HepG2 (cell line): ENCODE results near the gene DCAF4L1. TPM values are rescaled to one million over a fixed set of nuclear protein-coding genes. Genes with fewer than 3 reads are reported as not detected.
A peak's percentile ranks its signal among the peaks of the same experiment; 100 is the strongest.

Experiments used
- ATAC-seq: fragments of 200-7000 bp; cut with Tn5 transposase; 3 replicates; pipeline ENCODE4 v1.9.1; 2020; ENCODE audit warnings: mild to moderate bottlenecking, moderate library complexity
- BruUV-seq: library from RNA; stranded (reverse); fragments of 400-500 nt; replicated peaks from 2 replicates; lab custom pipeline; 2021; lab: Mats Ljungman, UMichigan
- CTCF ChIA-PET: fragments of 300-600 bp; formaldehyde crosslinking; extraction: SDS; loops from one replicate; lab custom pipeline; 2021; ENCODE audit warnings: low total read pairs, inconsistent platforms, low intra/inter-chr PET ratio; lab: Yijun Ruan, JAX
- POLR2A ChIA-PET: fragments of 350-600 bp; sonication (Branson Sonifier 250); formaldehyde crosslinking; loops from one replicate; lab custom pipeline; 2020; ENCODE audit warnings: antibody characterized with exemption, inconsistent platforms; lab: Yijun Ruan, JAX
- DNase-seq: peaks from one replicate; pipeline ENCODE4 v3.0.0-alpha.2; 2015; ENCODE audit warnings: low spot score
- FAIRE-seq: peaks from 3 replicates; lab custom pipeline; 2011; peaks lifted over from hg19 to GRCh38; lab: Jason Lieb, UNC
- H2AFZ ChIP-seq: one replicate; pipeline ENCODE4 v1.6.1; 2011; ENCODE audit warnings: low read length, inconsistent platforms
- H3K27ac ChIP-seq: fragments of 300-600 bp; 3 replicates; pipeline ENCODE4 v1.8.0; 2011; ENCODE audit warnings: mixed run types, mild to moderate bottlenecking, mixed read lengths, low read length, inconsistent platforms; ENCODE audit not compliant: insufficient read depth; ENCODE audit errors: extremely low read length
- H3K27me3 ChIP-seq, 2 experiments: fragments of 200-600 bp in 1 of 2; 2 replicates in 1 of 2; 3 replicates in 1 of 2; pipeline versions ENCODE4 v1.6.0 to v1.8.0; 2011; ENCODE audit warnings: low read length in 2 of 2, mild to moderate bottlenecking in 2 of 2, moderate library complexity in 2 of 2, inconsistent platforms in 1 of 2; ENCODE audit not compliant: insufficient read depth in 2 of 2, control insufficient read depth in 1 of 2
- H3K36me3 ChIP-seq, 2 experiments: fragments of 200-600 bp in 1 of 2; replicated peaks in 1 of 2; 2 replicates in 1 of 2; 3 replicates in 1 of 2; pipeline versions ENCODE4 v1.5.1 to v1.8.0; 2011; ENCODE audit warnings: low read length in 2 of 2, inconsistent platforms in 1 of 2; ENCODE audit not compliant: insufficient read depth in 2 of 2, control insufficient read depth in 1 of 2
- H3K4me1 ChIP-seq: 2 replicates; pipeline ENCODE4 v1.5.1; 2012; ENCODE audit warnings: low read length, inconsistent platforms; ENCODE audit not compliant: insufficient read depth
- H3K4me2 ChIP-seq: 2 replicates; pipeline ENCODE4 v1.6.0; 2011; ENCODE audit warnings: low read depth, low read length, inconsistent platforms
- H3K4me3 ChIP-seq, 3 experiments: fragments of 200-600 bp in 1 of 3; sonication (generic), shearing (Covaris generic) in 1 of 3; replicated peaks in 1 of 3; 2 replicates each; pipeline ENCODE4 v1.5.1; 2011 to 2016; ENCODE audit warnings: low read length in 3 of 3, inconsistent platforms in 2 of 3, low read depth in 2 of 3, mild to moderate bottlenecking in 2 of 3, control low read depth in 1 of 3, mixed read lengths in 1 of 3; ENCODE audit not compliant: insufficient read depth in 1 of 3
- H3K79me2 ChIP-seq: one replicate; pipeline ENCODE4 v1.6.1; 2011; ENCODE audit warnings: low read length, inconsistent platforms; ENCODE audit not compliant: insufficient read depth
- H3K9ac ChIP-seq: 2 replicates; pipeline ENCODE4 v1.6.0; 2011; ENCODE audit warnings: mild to moderate bottlenecking, low read depth, low read length, inconsistent platforms; ENCODE audit not compliant: insufficient read depth
- H3K9me3 ChIP-seq: 2 replicates; pipeline ENCODE4 v1.5.1; 2012; ENCODE audit warnings: mild to moderate bottlenecking, low read length
- H4K20me1 ChIP-seq: 2 replicates; pipeline ENCODE4 v1.6.0; 2011; ENCODE audit warnings: inconsistent platforms, mild to moderate bottlenecking, low read length, moderate library complexity; ENCODE audit not compliant: insufficient read depth
- ATF4 ChIP-seq, 2 experiments: fragments of 450-650 bp in 1 of 2; sonication (generic) in 1 of 2; formaldehyde crosslinking; IDR thresholded peaks; 2 replicates each; pipeline versions ENCODE4 v1.5.0 to v1.8.0; 2020 to 2022; ENCODE audit warnings: mild to moderate bottlenecking in 1 of 2, missing genetic modification reagents in 1 of 2
- CBX5 ChIP-seq: sonication (generic); formaldehyde crosslinking; IDR thresholded peaks from 2 replicates; pipeline ENCODE4 v1.4.0; 2020; ENCODE audit warnings: missing genetic modification reagents, borderline replicate concordance
- HOXA7 ChIP-seq: sonication (generic); formaldehyde crosslinking; IDR thresholded peaks from 2 replicates; pipeline ENCODE4 v1.8.1; 2022; ENCODE audit warnings: mild to moderate bottlenecking, missing genetic modification reagents, moderate library complexity
- HOXD1 ChIP-seq: sonication (generic); formaldehyde crosslinking; IDR thresholded peaks from 2 replicates; pipeline ENCODE4 v1.5.0; 2020; ENCODE audit warnings: missing genetic modification reagents
- MXD4 ChIP-seq: IDR thresholded peaks from 2 replicates; pipeline ENCODE4 v1.6.1; 2016; ENCODE audit warnings: mild to moderate bottlenecking, missing biosample characterization, missing genetic modification reagents
- PBX2 ChIP-seq: IDR thresholded peaks from 2 replicates; pipeline ENCODE4 v1.6.1; 2016; ENCODE audit warnings: control low read depth
- RFX3 ChIP-seq: IDR thresholded peaks from 2 replicates; pipeline ENCODE4 v1.6.1; 2016; ENCODE audit warnings: missing biosample characterization, missing genetic modification reagents
- TBX3 ChIP-seq: fragments of 450-650 bp; IDR thresholded peaks from 2 replicates; pipeline ENCODE4 v1.6.1; 2017; ENCODE audit warnings: antibody characterized with exemption, mild to moderate bottlenecking, inconsistent platforms, borderline replicate concordance
- ZBTB26 ChIP-seq: IDR thresholded peaks from 2 replicates; pipeline ENCODE4 v1.6.1; 2016; ENCODE audit warnings: missing compliant biosample characterization, missing genetic modification reagents, borderline replicate concordance
- ZEB1 ChIP-seq: IDR thresholded peaks from 2 replicates; pipeline ENCODE4 v1.6.1; 2012; ENCODE audit warnings: mild to moderate bottlenecking, low read depth, inconsistent platforms; ENCODE audit not compliant: insufficient replicate concordance
- ZNF224 ChIP-seq: sonication (generic); formaldehyde crosslinking; IDR thresholded peaks from 2 replicates; pipeline ENCODE4 v1.5.0; 2020; ENCODE audit warnings: mild to moderate bottlenecking, missing genetic modification reagents
- ZNF276 ChIP-seq: sonication (generic); formaldehyde crosslinking; IDR thresholded peaks from 2 replicates; pipeline ENCODE4 v1.4.0; 2020; ENCODE audit warnings: mild to moderate bottlenecking, low read depth, missing genetic modification reagents
- ZNF3 ChIP-seq: IDR thresholded peaks from 2 replicates; pipeline ENCODE4 v1.7.0; 2017; ENCODE audit warnings: inconsistent platforms
- ZSCAN12 ChIP-seq: sonication (generic); formaldehyde crosslinking; IDR thresholded peaks from 2 replicates; pipeline ENCODE4 v1.9.0; 2021; ENCODE audit warnings: mild to moderate bottlenecking, missing genetic modification reagents
- ZUFSP ChIP-seq: sonication (generic); formaldehyde crosslinking; IDR thresholded peaks from 2 replicates; pipeline ENCODE4 v1.9.0; 2021; ENCODE audit warnings: missing genetic modification reagents, mild to moderate bottlenecking, borderline replicate concordance
- WGBS: methylation state at CpG from one replicate; pipeline ENCODE4 v1.1.6; 2017; ENCODE audit warnings: low lambda C conversion rate; 5-methylcytosine and 5-hydroxymethylcytosine counted together
- in situ Hi-C: cut with HindIII; loops from 2 replicates; pipeline ENCODE4 v1.10.0; 2017; ENCODE audit warnings: low pct_unique_long_range_greater_than_20kb; ENCODE audit not compliant: extremely low pct_ligation_motif_present
- intact Hi-C: fragments of 100-400 bp; cut with micrococcal nuclease; formaldehyde crosslinking; loops from one replicate; pipeline ENCODE4 v1.10.0; 2022; ENCODE audit not compliant: unreplicated experiment
- polyA plus RNA-seq, 8 experiments: library from polyadenylated mRNA; depleted of rRNA in 3 of 8; stranded (reverse) in 7 of 8; unstranded in 1 of 8; fragments of >200 nt; fragmentation: Illumina TruSeq in 4 of 8; extraction: Trizol in 4 of 8; gene quantifications; 2 replicates each; pipeline versions ENCODE4 v1.2.1 to v1.2.3, GENCODE V29; 2011 to 2016; ENCODE audit warnings: low read depth in 4 of 8, missing spikeins in 1 of 8, mixed read lengths in 1 of 8; ENCODE audit not compliant: insufficient read depth in 1 of 8
- total RNA-seq, 5 experiments: library from RNA; depleted of rRNA; stranded (reverse); fragments of >200 nt; fragmentation: Illumina TruSeq; extraction: Trizol; gene quantifications; 2 replicates each; pipeline ENCODE4 v1.2.3, GENCODE V29; 2016; ENCODE audit warnings: low read depth in 1 of 5

Gene DCAF4L1
- total and polyA plus RNA-seq, 2 of the 13 experiments (the other 11 are each of a cell fraction or from before 2014, with no cell fraction given), result 0.05 to 0.09 TPM

- 0 out of 2 replicates have a peak, but pooled peaks have one; percentile 63 for TF ChIP-seq ZNF276 (CRISPR knock-in tag)
- peak; percentile 41; the same call in 1 of the 2 replicates for TF ChIP-seq CBX5
- TF ChIP-seq ZSCAN12, result no peak
- peak; percentile 32 for TF ChIP-seq ZEB1
- TF ChIP-seq ZNF224, result no peak
- peak; percentile 32; the same call in 1 of the 2 replicates for TF ChIP-seq MXD4 (CRISPR knock-in tag)
These were observed 46.5 kb upstream of the DCAF4L1 start, which contains the start of gene TMEM33 (continued) for GRCh38 chr4:41934901-41935651.

GRCh38 chr4:41935652-41936021 is 45.9 kb upstream of the DCAF4L1 start:
- intact Hi-C loops, result no loop called here
- peaks cover 3% of the 10 kb centered on the region for H4K20me1 ChIP-seq
- no TSS peak for BruUV-seq
- peaks cover 0 to 10% of the 10 kb centered on the region in 2 experiments; a peak in 3 of 5 replicates for H3K36me3 ChIP-seq
- H3K4me2 ChIP-seq, result peak overlapping the region; percentile 98
- H3K9me3 ChIP-seq, result no peaks in the 10 kb centered on the region
- peaks cover 46% of the 10 kb centered on the region for H3K79me2 ChIP-seq
- peak overlapping the region; percentile 84 to 94 (median 92) for H3K4me3 ChIP-seq
- in situ Hi-C loops, result no loop called here
- H3K27me3 ChIP-seq, result no peaks in the 10 kb centered on the region; a peak in 1 of 5 replicates
- ATAC-seq (peak; percentile 33), DNase-seq (peak; percentile 63), FAIRE-seq (no peak)
- CTCF ChIA-PET, result no interaction called here
- whole genome bisulfite sequencing, result under 1% methylated on average over 9 of the region's 12 CpGs
- peaks cover 48% of the 10 kb centered on the region for H3K4me1 ChIP-seq
- POLR2A ChIA-PET, result interaction anchor here (1.2 to 2.2 kb wide), 4 partner anchors 12 to 54 kb away, joined by 3 to 11 read pairs (median 5); partner anchors contain the start of gene SLC30A9
- peak overlapping the region; percentile 88 for H3K27ac ChIP-seq
- H3K9ac ChIP-seq, result peak overlapping the region; percentile 79
- no peak overlapping the region for H2AFZ ChIP-seq
- TF ChIP-seq PBX2 (no peak), ZNF3 (CRISPR knock-in tag) (no peak), HOXD1 (CRISPR knock-in tag) (no peak), ZBTB26 (CRISPR knock-in tag) (no peak), TBX3 (no peak), ZUFSP (CRISPR knock-in tag) (no peak), HOXA7 (CRISPR knock-in tag) (no peak), RFX3 (CRISPR knock-in tag) (no peak), ATF4 (CRISPR knock-in tag; IDR thresholded peaks at IDR 0.05) (no peak)
